ENCODE measurements around the gene M1AP. TPM values are rescaled to one million over a fixed set of nuclear protein-coding genes. Genes with fewer than 3 reads are reported as not detected.

Gene M1AP
- total and polyA plus RNA-seq, 3 donors from 2014 or later: 11.7 to 21.4 (median 14.0) TPM

- WGBS, 2 donors: 7% methylated on average over 15 of the region's 15 CpGs
- no peak overlapping the region for H3K27ac ChIP-seq
- no peak for DNase-seq
These were observed 5.5 kb upstream of the M1AP start for GRCh38 chr2:74653589-74653984.

GRCh38 chr2:74646834-74647482 lies 1.2 kb downstream of the M1AP start:
- no peak for DNase-seq
- no peak for TF ChIP-seq CTCF (IDR thresholded peaks at IDR 0.05)
- TF ChIP-seq POLR2A (IDR thresholded peaks at IDR 0.05): no peak
- Histone ChIP-seq H3K4me1 (no peaks in the 10 kb centered on the region), H3K4me3 (peak overlapping the region in 1 of 2 donors; percentile 60), H3K27ac (no peak overlapping the region), H3K36me3 (ENCODE audit: low read depth, missing control alignments) (no peaks in the 10 kb centered on the region), H3K27me3 (no peaks in the 10 kb centered on the region), H3K9me3 (no peaks in the 10 kb centered on the region)
- WGBS, 2 donors: 66 to 72% methylated on average over 13 of the region's 13 CpGs
- intact Hi-C loops (cut with DNase I; ENCODE audit: low total_unique reads): no loop called here

More at GRCh38 chr2:74653589-74653984, 5.5 kb upstream of the M1AP start:
- Histone ChIP-seq H3K4me1 (peaks cover 8% of the 10 kb centered on the region), H3K9me3 (no peaks in the 10 kb centered on the region), H3K36me3 (ENCODE audit: low read depth, missing control alignments) (no peaks in the 10 kb centered on the region), H3K4me3 (peak overlapping the region; percentile 65 to 66), H3K27me3 (no peaks in the 10 kb centered on the region)
- intact Hi-C loops (cut with DNase I; ENCODE audit: low total_unique reads): no loop called here
- TF ChIP-seq CTCF (IDR thresholded peaks at IDR 0.05) (no peak), POLR2A (IDR thresholded peaks at IDR 0.05) (no peak)

GRCh38 chr2:74646201-74646600 lies 1.9 kb downstream of the M1AP start:
- Histone ChIP-seq H3K4me3 (no peak overlapping the region), H3K36me3 (ENCODE audit: low read depth, missing control alignments) (no peaks in the 10 kb centered on the region), H3K4me1 (no peaks in the 10 kb centered on the region), H3K27me3 (no peaks in the 10 kb centered on the region), H3K9me3 (no peaks in the 10 kb centered on the region), H3K27ac (no peak overlapping the region)
- WGBS, 2 donors: 75 to 86% methylated on average over 2 of the region's 2 CpGs
- DNase-seq: no peak
- intact Hi-C loops (cut with DNase I; ENCODE audit: low total_unique reads): no loop called here
- TF ChIP-seq POLR2A (IDR thresholded peaks at IDR 0.05) (no peak), CTCF (IDR thresholded peaks at IDR 0.05) (no peak)

- no peaks in the 10 kb centered on the region for H3K36me3 ChIP-seq (ENCODE audit: low read depth, missing control alignments)
- no peak overlapping the region for H3K4me3 ChIP-seq
- TF ChIP-seq POLR2A (IDR thresholded peaks at IDR 0.05) (no peak), CTCF (IDR thresholded peaks at IDR 0.05) (no peak)
- 87 to 92% methylated on average over 4 of the region's 4 CpGs for WGBS, 2 donors
- H3K27ac ChIP-seq: no peak overlapping the region
- no peaks in the 10 kb centered on the region for H3K9me3 ChIP-seq
- no peak for DNase-seq
- H3K4me1 ChIP-seq: no peaks in the 10 kb centered on the region
- intact Hi-C loops (cut with DNase I; ENCODE audit: low total_unique reads): no loop called here
- H3K27me3 ChIP-seq: no peaks in the 10 kb centered on the region
These were observed 2.8 kb downstream of the M1AP start for GRCh38 chr2:74645344-74645743.

- DNase-seq: no peak
- Histone ChIP-seq H3K9me3 (no peaks in the 10 kb centered on the region), H3K4me3 (no peak overlapping the region), H3K27ac (no peak overlapping the region), H3K27me3 (no peaks in the 10 kb centered on the region), H3K4me1 (no peaks in the 10 kb centered on the region), H3K36me3 (ENCODE audit: low read depth, missing control alignments) (no peaks in the 10 kb centered on the region)
- intact Hi-C loops (cut with DNase I; ENCODE audit: low total_unique reads): no loop called here
- TF ChIP-seq POLR2A (IDR thresholded peaks at IDR 0.05) (no peak), CTCF (IDR thresholded peaks at IDR 0.05) (no peak)
- WGBS, 2 donors: 84% methylated on average over 2 of the region's 2 CpGs
These were observed 8.6 kb downstream of the M1AP start for GRCh38 chr2:74639550-74639949.
